ENCODE data around the gene PTPRN2.

PTPRN2 gene

GRCh38 chr7:157865351-157866165 is 722.1 kb downstream of the PTPRN2 start:
- no peak for DNase-seq (ENCODE audit: low spot score)

- no peak for DNase-seq (ENCODE audit: low spot score)
These were observed 722.7 kb downstream of the PTPRN2 start for GRCh38 chr7:157864911-157865310.

GRCh38 chr7:157863906-157864810 is 723.5 kb downstream of the PTPRN2 start:
- no peak for DNase-seq (ENCODE audit: low spot score)

- DNase-seq (ENCODE audit: low spot score) = no peak
These were observed 724.4 kb downstream of the PTPRN2 start for GRCh38 chr7:157863176-157863575.

- no peak for DNase-seq (ENCODE audit: low spot score)
These were observed 724.9 kb downstream of the PTPRN2 start for GRCh38 chr7:157862731-157863130.

GRCh38 chr7:157861551-157861950 is 726.1 kb downstream of the PTPRN2 start:
- no peak for DNase-seq (ENCODE audit: low spot score)

- DNase-seq (ENCODE audit: low spot score) = no peak
These were observed 726.6 kb downstream of the PTPRN2 start for GRCh38 chr7:157861031-157861491.

- no peak for DNase-seq (ENCODE audit: low spot score)
These were observed 727.2 kb downstream of the PTPRN2 start for GRCh38 chr7:157860406-157860805.

GRCh38 chr7:157859915-157860314 is 727.7 kb downstream of the PTPRN2 start:
- no peak for DNase-seq (ENCODE audit: low spot score)

GRCh38 chr7:157857578-157858075 is 730.0 kb downstream of the PTPRN2 start:
- DNase-seq (ENCODE audit: low spot score) = no peak

GRCh38 chr7:157856873-157857577 is 730.6 kb downstream of the PTPRN2 start:
- DNase-seq (ENCODE audit: low spot score) = no peak

- no peak for DNase-seq (ENCODE audit: low spot score)
These were observed 732.0 kb downstream of the PTPRN2 start for GRCh38 chr7:157855452-157856213.

GRCh38 chr7:157855016-157855415 is 732.6 kb downstream of the PTPRN2 start:
- no peak for DNase-seq (ENCODE audit: low spot score)

GRCh38 chr7:157854066-157854891 is 733.3 kb downstream of the PTPRN2 start:
- DNase-seq (ENCODE audit: low spot score) = no peak

- DNase-seq (ENCODE audit: low spot score) = no peak
These were observed 733.9 kb downstream of the PTPRN2 start for GRCh38 chr7:157853789-157854065.

GRCh38 chr7:157853076-157853788 is 734.4 kb downstream of the PTPRN2 start:
- DNase-seq (ENCODE audit: low spot score) = no peak

GRCh38 chr7:157851501-157852067 is 736.0 kb downstream of the PTPRN2 start:
- DNase-seq (ENCODE audit: low spot score) = no peak

GRCh38 chr7:157850481-157851444 is 736.9 kb downstream of the PTPRN2 start:
- DNase-seq (ENCODE audit: low spot score) = no peak
